ENCODE results near the gene DPY19L1.
A peak's percentile ranks its signal among the peaks of the same experiment; 100 is the strongest.
"Not testable (repeated sequence)": the region's sequence is repeated elsewhere in the genome, so short reads cannot be mapped to it uniquely, and the experiment has no call there.

The DPY19L1 gene

GRCh38 chr7:35030848-35031247 lies 6.4 kb downstream of the DPY19L1 start:
- no peak for DNase-seq

DNA sequence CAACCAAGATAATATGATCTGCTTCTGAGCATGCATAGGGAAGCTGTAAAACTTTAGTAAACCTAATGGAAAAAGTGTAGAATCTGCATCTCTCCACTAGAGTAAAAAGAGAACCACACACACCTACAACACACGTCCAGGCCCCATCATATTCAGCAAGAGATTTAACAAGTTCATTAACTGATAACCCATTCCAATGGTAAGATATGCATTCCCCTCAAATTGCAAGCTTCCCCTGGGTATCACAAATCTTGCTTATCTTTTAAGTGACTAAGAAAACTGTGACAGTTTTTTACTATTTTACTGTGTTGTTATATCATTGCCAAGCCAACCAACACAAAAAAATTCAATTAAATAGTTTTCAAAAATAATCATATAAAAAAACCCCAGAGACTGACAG lies 8.0 kb downstream of the DPY19L1 start:
- DNase-seq = no peak

- no peak for DNase-seq
These were observed 11.1 kb downstream of the DPY19L1 start for GRCh38 chr7:35026150-35026549.

- DNase-seq = no peak
These were observed 11.9 kb downstream of the DPY19L1 start for GRCh38 chr7:35025369-35025870.

DNA sequence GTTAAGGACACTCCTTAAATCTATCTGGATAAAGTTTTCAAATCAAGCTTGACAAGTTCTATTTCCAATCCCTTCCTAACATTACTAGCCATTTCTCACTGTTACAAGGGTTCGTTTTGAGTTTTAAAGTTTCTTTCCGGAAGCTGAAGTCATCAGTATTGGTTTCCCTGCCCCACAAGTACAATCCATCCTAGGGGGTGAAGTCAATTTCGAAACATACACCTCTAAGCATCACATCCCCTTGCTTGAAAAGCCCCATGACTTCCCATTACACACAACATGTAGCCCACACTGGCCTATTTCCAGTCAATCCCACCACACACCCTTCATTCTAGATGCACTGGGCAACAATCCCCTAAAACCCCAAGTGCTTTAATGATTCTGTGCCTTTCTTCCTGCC lies 13.0 kb downstream of the DPY19L1 start:
- DNase-seq = no peak

DNA sequence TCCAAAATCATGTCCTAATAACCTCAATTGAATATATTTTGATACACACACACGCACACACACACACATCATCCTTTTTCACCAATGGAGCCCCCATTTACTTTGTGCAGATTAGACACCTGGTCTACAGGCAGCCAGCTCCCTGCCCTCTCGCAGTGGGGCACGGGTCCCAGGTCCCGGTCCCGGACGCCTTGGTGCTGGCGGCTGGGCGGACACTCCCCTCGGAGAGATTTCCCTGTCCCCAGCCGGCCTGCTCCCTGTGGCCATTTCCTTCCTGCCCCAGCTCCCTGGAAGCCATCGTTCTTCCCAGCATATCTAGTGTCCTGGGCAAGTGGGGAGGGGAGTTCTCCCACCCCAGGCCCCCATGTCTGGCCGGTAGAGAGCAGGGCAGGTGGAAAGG lies 14.6 kb downstream of the DPY19L1 start:
- DNase-seq = no peak

GRCh38 chr7:35021445-35021844 lies 15.8 kb downstream of the DPY19L1 start:
- DNase-seq = no peak

- no peak for DNase-seq
These were observed 17.5 kb downstream of the DPY19L1 start for GRCh38 chr7:35019801-35020200.

DNA sequence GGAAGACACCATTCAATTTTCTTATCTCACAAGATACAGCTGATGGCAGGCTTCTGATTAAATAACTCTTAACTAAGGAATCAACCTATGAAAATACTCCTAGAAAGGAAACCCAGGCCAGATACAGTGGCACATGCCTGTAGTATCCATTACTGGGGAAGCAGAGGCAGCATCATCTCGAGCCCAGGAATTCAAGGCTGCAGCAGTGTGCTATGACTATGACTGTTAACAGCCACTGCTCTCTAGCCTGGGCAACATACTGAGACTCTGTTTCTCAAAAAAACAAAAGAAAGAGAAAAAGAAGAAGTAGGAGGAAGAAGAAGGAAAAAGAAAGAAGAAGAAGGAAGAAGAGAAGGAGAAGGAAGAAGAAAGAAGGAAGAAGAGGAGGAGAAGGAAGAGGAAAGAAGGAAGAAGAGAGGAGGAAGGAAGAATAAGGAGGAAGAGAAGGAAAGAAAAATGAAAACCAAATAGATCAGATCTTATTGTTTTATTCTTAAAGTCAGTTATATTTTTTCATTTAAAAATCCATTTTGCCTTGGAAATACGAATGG lies 18.0 kb downstream of the DPY19L1 start:
- DNase-seq = no peak

DNA sequence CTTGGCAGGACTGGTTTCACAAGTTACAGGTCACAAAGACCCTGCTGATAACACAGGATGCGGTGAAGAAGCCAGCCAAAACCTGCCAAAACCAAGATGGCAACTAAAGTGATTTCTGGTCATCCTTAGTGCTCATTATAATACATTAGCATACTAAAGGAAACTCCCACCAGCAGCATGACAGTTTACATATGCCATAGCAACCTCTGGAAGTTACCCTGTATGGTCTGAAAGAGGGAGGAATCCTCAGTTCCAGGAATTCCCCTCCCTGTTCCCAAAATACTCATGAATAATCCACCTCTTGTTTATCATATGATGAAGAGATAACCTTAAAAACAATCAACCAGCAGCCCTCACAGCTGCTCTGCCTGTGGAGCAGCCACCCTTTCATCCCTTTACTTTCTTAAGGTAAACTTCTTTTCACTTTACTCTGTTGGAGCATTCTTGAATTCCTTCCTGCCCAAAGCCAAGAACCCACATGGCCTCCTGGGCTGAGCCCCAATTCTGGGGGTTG lies 21.9 kb downstream of the DPY19L1 start:
- no peak for DNase-seq

- DNase-seq = no peak
These were observed 25.1 kb downstream of the DPY19L1 start for GRCh38 chr7:35012160-35012559.

DNA sequence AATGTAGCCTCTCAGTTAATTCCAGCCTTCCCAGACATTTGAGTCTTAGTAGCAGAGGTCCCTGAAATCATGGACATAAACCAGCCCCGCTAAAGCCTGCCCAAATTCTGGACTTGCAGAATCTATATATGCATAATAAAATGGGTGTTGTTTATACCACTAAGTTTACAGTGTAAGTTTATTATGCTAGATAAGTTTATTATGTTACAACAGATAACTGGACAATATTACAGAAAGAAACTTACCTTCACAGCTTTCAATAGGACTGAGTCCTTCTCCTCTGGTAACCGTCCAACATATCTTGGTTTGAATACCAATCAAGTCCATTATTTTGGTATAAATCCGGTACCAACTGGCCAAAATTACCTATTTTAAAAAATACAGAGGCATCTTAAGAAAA lies 26.2 kb downstream of the DPY19L1 start:
- no peak for DNase-seq

GRCh38 chr7:35007768-35008167 lies 29.5 kb downstream of the DPY19L1 start:
- DNase-seq = no peak

DNA sequence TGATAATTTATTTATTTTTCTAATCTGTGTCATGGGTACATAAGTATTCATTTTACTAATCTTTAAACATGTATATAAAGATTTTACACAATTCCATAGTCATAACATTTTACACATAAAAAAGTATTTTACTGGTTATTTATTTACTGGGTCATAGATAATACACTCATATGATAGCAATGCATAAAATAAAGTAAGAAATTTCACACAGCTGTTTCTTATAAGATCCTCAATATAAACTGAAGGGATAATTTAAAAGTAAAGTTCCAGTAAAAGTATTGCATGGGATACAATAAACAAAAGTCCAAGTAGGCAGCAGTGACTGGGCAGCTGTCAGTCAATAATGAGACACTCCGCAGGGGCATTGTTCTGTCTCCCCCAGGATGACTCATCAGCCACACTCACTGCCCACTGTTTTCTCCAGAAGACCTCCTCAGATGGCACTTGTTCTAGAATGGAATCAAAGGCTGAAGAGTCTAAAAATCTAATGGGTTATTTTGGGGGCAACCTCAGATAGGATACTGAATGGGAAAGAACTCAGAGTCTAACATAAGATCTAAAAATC lies 32.7 kb downstream of the DPY19L1 start:
- no peak for DNase-seq

GRCh38 chr7:35003679-35004303 lies 33.5 kb downstream of the DPY19L1 start:
- no peak for DNase-seq

DNA sequence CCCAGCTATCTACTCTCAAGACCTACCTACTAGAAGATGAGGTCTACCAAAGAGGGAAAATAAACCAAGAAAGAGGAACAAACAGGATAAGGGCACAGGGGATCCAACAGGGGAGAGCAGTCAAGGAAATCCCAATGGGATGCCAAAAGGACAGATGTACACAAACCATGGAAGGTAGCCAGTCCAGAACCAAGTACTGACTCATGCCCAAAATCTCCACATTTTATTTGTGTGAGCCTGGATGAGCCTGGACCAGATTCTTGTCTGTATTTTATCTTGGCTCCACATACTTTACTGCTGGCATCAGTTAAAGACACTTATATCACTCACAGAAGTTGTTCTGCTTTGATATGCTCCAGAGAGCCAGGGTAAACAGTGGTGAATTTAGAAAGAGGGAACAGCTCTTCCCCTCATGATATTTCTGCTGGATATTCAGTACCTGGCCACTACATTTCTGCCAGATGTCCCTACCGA lies 34.1 kb downstream of the DPY19L1 start:
- not testable (repeated sequence) for DNase-seq

DNA sequence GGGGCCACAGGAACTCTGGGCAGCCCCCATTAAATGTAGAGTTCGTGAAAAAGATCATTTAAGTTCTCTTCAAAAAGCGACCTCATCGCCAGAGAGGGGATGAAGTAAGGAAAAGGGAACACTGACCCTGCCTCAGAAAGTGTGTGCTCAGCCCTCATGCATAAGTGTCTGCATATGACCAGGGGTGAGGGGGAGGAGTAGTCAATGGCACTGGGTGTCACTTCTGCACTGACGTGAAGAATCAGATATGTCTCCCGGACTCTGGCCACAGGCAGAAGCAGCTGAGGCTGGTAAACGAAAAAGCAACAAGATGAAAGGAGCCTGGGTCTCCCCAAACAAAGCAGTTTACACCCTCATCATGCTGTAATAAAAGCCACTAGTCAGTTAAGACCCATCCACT lies 39.0 kb downstream of the DPY19L1 start:
- DNase-seq = not testable (repeated sequence)

- DNase-seq = not testable (repeated sequence)
These were observed 40.7 kb downstream of the DPY19L1 start for GRCh38 chr7:34996423-34997090.

- no peak for DNase-seq
These were observed 41.5 kb downstream of the DPY19L1 start for GRCh38 chr7:34995757-34996156.

DNA sequence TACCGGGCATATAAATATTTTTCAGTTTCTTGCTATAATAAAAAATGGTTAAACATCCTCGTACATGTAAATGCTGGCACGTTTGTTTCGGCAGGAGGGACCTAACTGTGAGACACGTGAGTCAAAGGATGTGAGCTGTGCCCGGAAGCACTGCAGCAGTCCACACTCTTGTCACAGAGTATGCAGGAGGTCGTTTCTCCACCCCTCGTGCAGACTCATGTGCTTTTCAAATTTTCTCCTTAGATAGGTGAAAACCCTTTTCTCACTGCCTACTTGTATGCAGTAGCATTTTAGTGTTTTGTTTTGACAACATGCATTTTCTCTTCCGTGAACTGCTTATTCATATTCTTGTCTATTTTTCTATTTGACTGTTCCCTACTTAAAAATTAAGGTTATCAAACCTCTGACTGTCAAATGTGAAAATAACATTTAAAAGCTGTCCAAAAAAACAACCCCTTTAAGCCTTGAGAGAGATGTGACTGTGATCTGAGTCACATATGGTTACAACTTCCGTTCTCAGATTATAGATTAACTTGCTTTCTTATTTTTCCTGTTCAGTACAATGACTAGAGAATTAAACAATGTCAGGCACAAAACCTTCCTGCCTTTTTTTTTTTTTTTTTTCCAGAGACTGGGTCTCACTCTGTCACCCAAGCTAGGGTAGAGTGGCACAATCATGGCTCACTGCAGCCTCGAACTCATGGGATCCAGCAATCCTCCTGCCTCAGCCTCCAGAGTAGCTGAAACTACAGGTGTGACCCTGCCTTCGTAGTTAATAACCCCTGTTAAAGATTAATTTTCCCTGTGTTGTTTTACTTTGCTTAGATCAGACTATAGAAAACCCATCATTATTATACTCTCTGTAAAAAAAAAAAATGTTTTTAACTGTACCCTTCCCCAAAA lies 45.1 kb downstream of the DPY19L1 start:
- DNase-seq = peak; percentile 64

DNA sequence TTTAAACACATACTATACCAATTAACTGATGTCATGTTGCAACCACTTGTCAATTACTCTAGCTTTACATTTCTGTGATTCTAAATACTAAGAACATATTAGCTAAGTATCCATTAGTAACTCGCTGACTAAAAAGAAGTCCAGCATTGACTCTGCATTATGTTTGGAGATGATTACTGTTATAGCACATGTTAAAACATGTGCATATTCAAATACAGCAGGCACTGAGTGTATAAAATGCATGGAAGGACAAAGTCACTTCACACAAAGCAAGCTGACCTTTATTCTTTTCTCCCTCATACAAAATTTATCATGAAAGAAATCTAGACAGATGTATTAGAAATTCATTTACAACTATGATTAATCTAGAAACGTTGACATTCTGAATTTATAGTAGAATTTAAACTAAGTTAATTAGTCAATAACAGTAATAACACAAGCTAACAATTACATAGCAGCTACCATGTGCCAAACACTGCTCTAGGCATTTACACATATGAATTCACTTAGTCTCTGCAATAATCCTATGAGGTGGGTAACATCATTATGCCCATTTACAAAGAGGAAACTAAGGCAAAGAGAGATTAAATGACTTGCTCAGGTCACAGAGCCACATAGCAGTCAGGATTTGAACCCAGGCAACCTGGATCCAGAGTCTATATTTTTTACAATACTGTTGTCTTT lies 48.7 kb downstream of the DPY19L1 start:
- not testable (repeated sequence) for DNase-seq

- DNase-seq = not testable (repeated sequence)
These were observed 52.1 kb downstream of the DPY19L1 start for GRCh38 chr7:34985155-34985554.
